Germinal center (tissue), 1 donor: Measurements from ENCODE around the gene IL6R.

Source experiments
- DNase-seq: peaks from one replicate; pipeline ENCODE4 v3.0.0; 2012; ENCODE audit warnings: mixed read lengths, low spot score

IL6R gene

DNA sequence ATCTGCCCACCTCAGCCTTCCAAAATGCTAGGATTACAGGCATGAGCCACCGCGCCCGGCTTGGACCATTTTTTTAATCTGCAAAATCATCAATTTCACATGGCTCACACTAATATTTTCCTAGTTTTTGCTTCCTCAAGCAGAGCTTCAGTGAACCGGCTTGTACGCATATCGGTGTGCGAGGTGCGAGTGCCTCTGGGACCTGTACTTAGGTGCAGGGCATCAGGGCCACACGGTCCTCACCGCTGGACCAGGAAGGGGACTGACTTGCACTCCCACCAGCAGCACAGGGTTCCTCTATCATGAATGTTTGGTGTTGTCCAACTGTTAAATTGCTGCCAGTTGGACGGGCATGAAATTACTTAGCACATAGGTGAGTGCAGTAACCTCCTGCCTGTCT is 112.5 kb downstream of the IL6R start:
- no peak for DNase-seq
